Keratinocyte (primary cell): ENCODE data around the gene INAFM2.

ENCODE experiments used
- CTCF ChIP-seq, 3 experiments: IDR thresholded peaks in 1 of 3; conservative IDR thresholded peaks in 1 of 3; optimal IDR thresholded peaks in 1 of 3; 2 replicates in 2 of 3; 3 replicates in 1 of 3; pipeline versions ENCODE3 to v1.5.1; 2011; ENCODE audit warnings: low read length in 3 of 3, mild to moderate bottlenecking in 3 of 3, moderate library complexity in 2 of 3, control low read depth in 1 of 3, inconsistent platforms in 1 of 3; ENCODE audit not compliant: insufficient read depth in 2 of 3; ENCODE audit errors: extremely low read depth in 1 of 3
- EZH2 ChIP-seq: IDR thresholded peaks from one replicate; pipeline ENCODE4 v1.6.1; 2012; ENCODE audit warnings: inconsistent platforms, mild to moderate bottlenecking, low read length, moderate library complexity

DNA sequence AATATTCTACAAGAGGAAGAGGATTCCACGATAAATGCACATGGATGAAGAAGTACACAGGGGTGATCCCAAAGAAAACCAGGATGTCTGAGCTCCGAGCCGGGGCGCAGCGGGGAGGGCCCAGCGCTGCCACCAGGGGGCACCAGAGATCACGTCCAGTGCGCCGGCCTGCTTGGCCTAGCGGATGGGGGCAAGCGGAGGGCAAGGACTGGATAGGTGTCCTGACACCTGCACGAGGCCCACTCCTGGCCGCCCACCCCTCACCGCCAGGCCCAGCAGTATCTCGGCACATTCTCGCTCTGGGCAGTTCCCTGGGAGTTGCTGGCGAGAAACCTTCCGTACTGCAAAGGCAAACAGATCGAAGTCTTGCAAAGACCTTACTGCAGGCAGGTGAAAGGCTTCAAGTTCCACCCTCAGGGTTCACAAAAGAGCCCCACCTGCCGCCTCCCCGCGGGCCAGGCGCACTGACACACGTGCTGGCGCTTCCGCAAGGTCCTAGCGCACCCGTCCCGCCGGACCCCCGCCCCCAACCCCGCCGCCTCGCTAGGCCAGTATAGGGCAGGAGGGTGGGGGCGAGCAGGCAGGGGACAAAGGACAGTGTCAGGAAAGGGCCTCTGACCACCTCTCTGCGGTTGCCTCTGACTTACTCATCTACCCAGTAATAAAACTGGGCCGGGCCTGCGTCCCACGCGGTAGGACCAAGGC lies 43.9 kb upstream of the INAFM2 start:
- TF ChIP-seq CTCF (optimal IDR thresholded peaks at IDR 0.05 in 1 of 3, IDR thresholded peaks at IDR 0.05 in 1 of 3, conservative IDR thresholded peaks at IDR 0.05 in 1 of 3; ENCODE audit: extremely low read depth in 1 of 3, insufficient read depth in 2 of 3, low read length in 3 of 3), result peak; percentile 91 to 98 (median 98)
- no peak for TF ChIP-seq EZH2
